Upper lobe of left lung (tissue), 4 donors: ENCODE results near the gene ANO10.

Source experiments
- CTCF ChIP-seq, 6 experiments: fragments of 450-650 bp in 4 of 6; fragments of 200-600 bp in 2 of 6; sonication (generic) in 2 of 6; IDR thresholded peaks; one replicate each; pipeline ENCODE4 v1.5.1; 2016 to 2019; ENCODE audit warnings: antibody characterized with exemption in 6 of 6
- EP300 ChIP-seq, 4 donors: sonication (generic); formaldehyde crosslinking; IDR thresholded peaks; one replicate each; pipeline ENCODE4 v1.5.1; 2017; ENCODE audit warnings: antibody characterized with exemption in 4 of 4, control low read depth in 2 of 4
- POLR2A ChIP-seq, 4 donors: fragments of 450-650 bp; IDR thresholded peaks; one replicate each; pipeline ENCODE4 v1.5.1; 2016 to 2017; ENCODE audit warnings: antibody characterized with exemption in 4 of 4, mild to moderate bottlenecking in 2 of 4

- TF ChIP-seq CTCF (IDR thresholded peaks at IDR 0.05) = no peak
- no peak for TF ChIP-seq EP300 (IDR thresholded peaks at IDR 0.05)
- TF ChIP-seq POLR2A (IDR thresholded peaks at IDR 0.05) = no peak
Measured at GRCh38 chr3:43353393-43353792, 268.4 kb downstream of the ANO10 start.
